GM21529 (cell line): ENCODE results near the gene PKHD1.

ENCODE experiments used
- ATAC-seq: cut with Tn5 transposase; IDR thresholded peaks from one replicate; pipeline ENCODE4 v1.9.1; 2021; ENCODE audit not compliant: unreplicated experiment

The PKHD1 gene

DNA sequence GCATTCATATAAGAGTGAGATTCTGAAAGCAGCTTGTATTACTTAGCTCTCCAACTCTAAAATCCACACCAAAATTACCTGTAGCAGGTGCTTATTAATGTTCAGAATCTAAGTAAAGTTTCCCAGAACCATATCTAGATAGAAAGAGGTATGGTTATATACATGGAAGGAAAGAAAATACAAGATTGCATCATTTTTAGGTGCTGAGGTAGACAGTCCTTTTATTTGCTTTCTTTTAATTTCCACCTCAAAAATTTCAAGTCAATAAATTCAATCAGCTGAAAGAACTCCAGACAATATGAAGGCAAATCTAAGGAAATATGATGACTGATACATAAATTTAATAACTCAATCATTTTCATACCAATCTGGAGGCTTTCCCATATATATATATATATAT, 521.9 kb downstream of the PKHD1 start:
- no peak for ATAC-seq
